GM12892 (cell line): ENCODE measurements around the gene ORC2.

Experiments
- POLR2A ChIP-seq: IDR thresholded peaks from 2 replicates; pipeline ENCODE4 v1.6.1; 2011; ENCODE audit warnings: low read depth, low read length, control low read depth
- POLR2AphosphoS5 ChIP-seq: IDR thresholded peaks from 2 replicates; pipeline ENCODE4 v1.6.1; 2011; ENCODE audit warnings: low read depth, low read length, control low read depth
- TAF1 ChIP-seq: IDR thresholded peaks from 2 replicates; pipeline ENCODE4 v1.6.1; 2011; ENCODE audit warnings: low read depth, mild to moderate bottlenecking, control low read depth, low read length, borderline replicate concordance

- TF ChIP-seq POLR2AphosphoS5 = no peak
- TF ChIP-seq POLR2A = no peak
- TF ChIP-seq TAF1 = no peak
Measured at GRCh38 chr2:200899482-200899881, 64.0 kb downstream of the ORC2 start.
